Testis (tissue), 3 donors: ENCODE measurements around the gene GLRX3. TPM values are rescaled to one million over a fixed set of nuclear protein-coding genes. Genes with fewer than 3 reads are reported as not detected.
"Not testable (repeated sequence)": the region's sequence is repeated elsewhere in the genome, so short reads cannot be mapped to it uniquely, and the experiment has no call there.

Source experiments
- DNase-seq: peaks from one replicate; pipeline ENCODE4 v3.0.0-alpha.2; 2019
- H3K27ac ChIP-seq, 2 donors: fragments of 200-600 bp; sonication (generic); one replicate each; pipeline ENCODE4 v1.5.1; 2019
- H3K27me3 ChIP-seq: fragments of 200-600 bp; sonication (generic); one replicate; pipeline ENCODE4 v1.5.1; 2019
- H3K36me3 ChIP-seq: fragments of 200-600 bp; sonication (generic); one replicate; pipeline ENCODE4 v1.5.1; 2017; ENCODE audit warnings: low read depth; ENCODE audit errors: missing control alignments
- H3K4me1 ChIP-seq: fragments of 200-600 bp; sonication (generic); one replicate; pipeline ENCODE4 v1.5.1; 2019
- H3K4me3 ChIP-seq, 2 donors: fragments of 200-600 bp; sonication (generic); one replicate each; pipeline ENCODE4 v1.5.1; 2017 to 2019
- H3K9me3 ChIP-seq: fragments of 200-600 bp; sonication (generic); one replicate; pipeline ENCODE4 v1.5.1; 2017
- POLR2A ChIP-seq: fragments of 450-650 bp; IDR thresholded peaks from one replicate; pipeline ENCODE4 v1.6.1; 2017; ENCODE audit warnings: antibody characterized with exemption, mild to moderate bottlenecking, moderate library complexity
- WGBS, 2 donors: methylation state at CpG; one replicate each; pipeline ENCODE4 v1.1.5; 2018; 5-methylcytosine and 5-hydroxymethylcytosine counted together
- intact Hi-C: fragments of 100-400 bp; cut with DNase I; formaldehyde crosslinking; loops from one replicate; pipeline ENCODE4 v1.15.1; 2023; ENCODE audit warnings: low total_unique reads
- polyA plus RNA-seq: library from polyadenylated mRNA; stranded (reverse); fragments of 350-450 nt; fragmentation: Illumina TruSeq; extraction: RNeasy Lipid Tissue Mini Kit (QIAGEN cat#74804); gene quantifications from one replicate; pipeline ENCODE4 v1.2.3, GENCODE V29; 2014; ENCODE audit warnings: low read depth, low replicate concordance; ENCODE audit not compliant: insufficient read depth
- total RNA-seq, 2 donors: library from RNA; depleted of rRNA; stranded (reverse); fragments of >200 nt; gene quantifications; one replicate each; pipeline ENCODE4 v1.2.3, GENCODE V29; 2016
- TF ChIP-seq, protein P1 (sequence below), 3 experiments: fragments of 450-650 bp in 2 of 3; fragments of 200-600 bp in 1 of 3; sonication (generic) in 1 of 3; IDR thresholded peaks; one replicate each; pipeline ENCODE4 v1.5.1; 2016 to 2019; ENCODE audit warnings: antibody characterized with exemption in 3 of 3, mild to moderate bottlenecking in 2 of 3, moderate library complexity in 1 of 3

GLRX3 gene
- total and polyA plus RNA-seq, 3 donors from 2014 or later, result 60.8 to 141 (median 63.5) TPM

DNA sequence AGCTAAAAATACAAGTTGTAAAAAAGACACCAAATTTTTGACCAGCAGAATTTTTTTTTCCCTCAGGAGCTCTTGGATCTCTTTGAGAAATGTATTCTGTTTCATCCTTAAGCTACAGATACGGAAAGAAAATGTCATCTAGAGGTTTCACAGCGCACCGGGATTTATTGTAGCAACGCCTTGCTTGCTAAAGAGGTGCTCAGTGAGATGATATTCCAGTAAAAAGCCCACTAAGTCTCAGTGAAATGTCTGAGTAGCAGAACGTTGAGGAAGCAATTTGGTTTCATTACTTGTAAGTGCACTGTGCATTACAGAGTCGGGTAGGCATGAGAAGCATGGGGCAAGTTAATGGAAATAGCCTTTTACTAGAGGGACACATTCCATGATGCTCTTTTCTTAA lies 62.5 kb downstream of the GLRX3 start:
- Histone ChIP-seq H3K27ac (no peak overlapping the region), H3K36me3 (no peaks in the 10 kb centered on the region), H3K4me1 (no peaks in the 10 kb centered on the region), H3K9me3 (no peaks in the 10 kb centered on the region), H3K4me3 (no peak overlapping the region), H3K27me3 (no peaks in the 10 kb centered on the region)
- intact Hi-C loops, result no loop called here
- no peak for TF ChIP-seq POLR2A
- TF ChIP-seq, protein P1, sequence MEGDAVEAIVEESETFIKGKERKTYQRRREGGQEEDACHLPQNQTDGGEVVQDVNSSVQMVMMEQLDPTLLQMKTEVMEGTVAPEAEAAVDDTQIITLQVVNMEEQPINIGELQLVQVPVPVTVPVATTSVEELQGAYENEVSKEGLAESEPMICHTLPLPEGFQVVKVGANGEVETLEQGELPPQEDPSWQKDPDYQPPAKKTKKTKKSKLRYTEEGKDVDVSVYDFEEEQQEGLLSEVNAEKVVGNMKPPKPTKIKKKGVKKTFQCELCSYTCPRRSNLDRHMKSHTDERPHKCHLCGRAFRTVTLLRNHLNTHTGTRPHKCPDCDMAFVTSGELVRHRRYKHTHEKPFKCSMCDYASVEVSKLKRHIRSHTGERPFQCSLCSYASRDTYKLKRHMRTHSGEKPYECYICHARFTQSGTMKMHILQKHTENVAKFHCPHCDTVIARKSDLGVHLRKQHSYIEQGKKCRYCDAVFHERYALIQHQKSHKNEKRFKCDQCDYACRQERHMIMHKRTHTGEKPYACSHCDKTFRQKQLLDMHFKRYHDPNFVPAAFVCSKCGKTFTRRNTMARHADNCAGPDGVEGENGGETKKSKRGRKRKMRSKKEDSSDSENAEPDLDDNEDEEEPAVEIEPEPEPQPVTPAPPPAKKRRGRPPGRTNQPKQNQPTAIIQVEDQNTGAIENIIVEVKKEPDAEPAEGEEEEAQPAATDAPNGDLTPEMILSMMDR (IDR thresholded peaks at IDR 0.05), result no peak
- no peak for DNase-seq
- WGBS, 2 donors, result 85 to 86% methylated on average over 6 of the region's 6 CpGs

DNA sequence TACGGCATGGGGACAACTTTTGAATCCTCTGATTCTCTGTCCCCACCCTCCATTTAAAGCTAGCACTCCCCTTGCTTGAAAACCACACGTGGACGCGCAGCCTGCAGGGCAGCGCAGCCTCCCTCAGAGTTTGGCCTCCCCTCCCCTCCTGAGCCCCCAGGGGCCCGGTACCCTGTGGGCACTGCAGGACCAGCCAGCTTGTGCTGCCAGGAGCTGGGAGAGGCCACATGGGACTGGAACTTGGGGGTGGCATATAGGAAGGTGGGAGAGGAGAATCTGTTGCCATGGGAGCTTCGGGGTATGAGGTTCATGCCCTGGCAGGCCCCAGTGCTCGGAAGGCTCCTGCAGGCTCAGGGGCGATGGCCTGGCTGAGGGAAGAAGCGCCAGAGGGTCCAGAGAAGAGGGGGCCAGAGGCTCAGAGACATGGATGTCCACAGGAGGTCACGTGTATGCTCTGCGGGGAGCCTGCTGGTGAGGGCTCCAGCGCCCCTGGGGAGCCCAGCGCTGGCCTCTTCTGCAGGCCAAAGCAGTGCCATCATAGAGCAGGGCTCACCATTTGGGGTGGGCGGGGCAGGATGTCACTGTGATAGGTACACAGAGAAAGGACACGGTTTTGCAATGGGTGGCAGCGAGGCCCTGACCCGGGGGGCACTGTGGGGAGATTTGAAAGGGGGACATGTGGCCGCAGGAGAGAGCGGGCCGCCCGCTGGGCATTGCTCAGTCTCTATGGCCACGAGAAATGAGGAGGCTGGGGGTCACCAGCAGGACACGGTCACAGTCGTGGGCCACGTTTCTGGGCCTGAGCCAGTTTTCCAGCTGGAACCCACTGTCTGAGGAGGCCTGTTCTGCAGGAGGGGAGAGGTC lies 64.2 kb downstream of the GLRX3 start:
- H3K27ac ChIP-seq, result no peak overlapping the region
- H3K4me3 ChIP-seq, result no peak overlapping the region
- TF ChIP-seq POLR2A, result no peak
- TF ChIP-seq, protein P1 (IDR thresholded peaks at IDR 0.05), result no peak
- no peaks in the 10 kb centered on the region for H3K27me3 ChIP-seq
- H3K9me3 ChIP-seq, result no peaks in the 10 kb centered on the region
- intact Hi-C loops, result no loop called here
- no peak for DNase-seq
- 80 to 86% methylated on average over 20 to 26 of the region's 26 CpGs for WGBS, 2 donors
- no peaks in the 10 kb centered on the region for H3K4me1 ChIP-seq
- H3K36me3 ChIP-seq, result no peaks in the 10 kb centered on the region

DNA sequence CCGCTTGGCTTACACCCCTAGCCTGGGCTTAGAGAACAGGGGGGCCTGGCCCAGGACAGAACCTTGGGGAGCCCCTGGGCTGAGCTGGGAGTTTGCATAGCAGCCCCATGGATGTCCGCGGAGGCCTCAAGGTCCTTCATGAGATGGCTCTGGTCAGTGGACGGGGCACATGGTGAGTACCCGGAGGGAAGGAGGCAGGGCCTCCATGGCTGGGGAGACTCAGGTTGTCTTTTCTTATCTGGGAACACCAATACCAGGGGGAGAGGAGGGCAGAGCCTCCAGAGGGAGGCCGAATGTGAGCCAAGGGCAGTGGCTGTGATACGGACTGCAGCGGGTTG lies 64.8 kb downstream of the GLRX3 start:
- 88 to 95% methylated on average over 4 to 8 of the region's 8 CpGs for WGBS, 2 donors
- Histone ChIP-seq H3K36me3 (no peaks in the 10 kb centered on the region), H3K4me1 (no peaks in the 10 kb centered on the region), H3K9me3 (no peaks in the 10 kb centered on the region), H3K27me3 (no peaks in the 10 kb centered on the region), H3K27ac (no peak overlapping the region), H3K4me3 (no peak overlapping the region)
- intact Hi-C loops, result no loop called here
- DNase-seq, result no peak
- TF ChIP-seq, protein P1 (IDR thresholded peaks at IDR 0.05), result no peak
- no peak for TF ChIP-seq POLR2A

DNA sequence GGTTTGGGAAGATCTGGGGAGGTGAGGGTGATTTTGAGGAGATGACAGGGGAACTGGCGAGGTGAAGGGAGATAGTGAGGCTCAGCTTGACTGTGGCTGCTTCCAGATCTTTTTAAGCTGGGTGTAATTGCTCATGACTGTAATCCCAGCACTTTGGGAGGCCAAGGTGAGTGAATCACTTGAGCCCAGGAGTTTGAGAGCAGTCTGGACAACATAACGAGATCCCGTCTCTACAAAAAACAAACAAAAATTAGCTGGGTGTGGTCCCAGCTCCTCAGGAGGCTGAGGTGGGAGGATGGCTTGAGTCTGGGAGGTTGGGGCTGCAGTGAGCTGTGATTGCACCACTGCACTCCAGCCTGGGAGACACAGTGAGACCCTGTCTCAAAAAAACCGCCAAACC lies 66.0 kb downstream of the GLRX3 start:
- intact Hi-C loops, result not testable (repeated sequence)

DNA sequence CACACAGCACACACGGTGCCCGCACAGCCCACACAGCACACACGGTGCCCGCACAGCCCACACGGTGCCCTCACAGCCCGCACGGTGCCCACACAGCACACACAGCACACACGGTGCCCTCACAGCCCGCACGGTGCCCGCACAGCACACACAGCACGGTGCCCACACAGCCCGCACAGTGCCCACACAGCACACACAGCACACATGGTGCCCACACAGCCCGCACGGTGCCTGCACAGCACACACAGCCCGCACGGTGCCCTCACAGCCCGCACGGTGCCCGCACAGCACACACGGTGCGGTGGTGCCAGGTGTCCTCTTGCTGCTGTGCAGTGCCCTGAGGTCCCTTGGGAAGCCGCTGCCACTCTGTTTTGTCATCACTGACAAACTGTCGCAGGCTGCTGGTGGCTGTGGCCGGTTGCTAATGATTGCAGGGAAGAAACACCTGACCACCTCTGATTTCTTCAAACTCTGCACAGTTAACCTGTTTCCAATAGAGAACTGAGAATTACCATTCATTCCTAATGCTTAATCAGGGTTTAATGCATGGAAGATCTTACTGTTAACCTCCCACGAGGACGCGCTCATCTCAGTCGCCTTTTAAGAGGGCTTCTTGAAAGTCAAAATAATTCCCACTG lies 66.9 kb downstream of the GLRX3 start:
- 81 to 82% methylated on average over 21 to 29 of the region's 29 CpGs for WGBS, 2 donors
- H3K4me1 ChIP-seq, result no peaks in the 10 kb centered on the region

More for the DNA sequence above, 66.0 kb downstream of the GLRX3 start:
- H3K27me3 ChIP-seq, H3K36me3 ChIP-seq, H3K9me3 ChIP-seq, H3K4me1 ChIP-seq, H3K27ac ChIP-seq, H3K4me3 ChIP-seq, DNase-seq: not testable (repeated sequence)
- WGBS, 2 donors, result 37 to 55% methylated on average over 4 of the region's 4 CpGs

More for the DNA sequence above, 66.9 kb downstream of the GLRX3 start:
- no peak for DNase-seq
- no peak overlapping the region for H3K4me3 ChIP-seq
- H3K27me3 ChIP-seq, result no peaks in the 10 kb centered on the region
- H3K9me3 ChIP-seq, result no peaks in the 10 kb centered on the region
- intact Hi-C loops, result no loop called here
- H3K36me3 ChIP-seq, result no peaks in the 10 kb centered on the region
- no peak for TF ChIP-seq POLR2A
- no peak overlapping the region for H3K27ac ChIP-seq
